ENCODE data around the gene MMAB. TPM values are rescaled to one million over a fixed set of nuclear protein-coding genes. Genes with fewer than 3 reads are reported as not detected.

MMAB gene
- total RNA-seq, 1 experiment from 2014 or later: 34.9 TPM

DNA sequence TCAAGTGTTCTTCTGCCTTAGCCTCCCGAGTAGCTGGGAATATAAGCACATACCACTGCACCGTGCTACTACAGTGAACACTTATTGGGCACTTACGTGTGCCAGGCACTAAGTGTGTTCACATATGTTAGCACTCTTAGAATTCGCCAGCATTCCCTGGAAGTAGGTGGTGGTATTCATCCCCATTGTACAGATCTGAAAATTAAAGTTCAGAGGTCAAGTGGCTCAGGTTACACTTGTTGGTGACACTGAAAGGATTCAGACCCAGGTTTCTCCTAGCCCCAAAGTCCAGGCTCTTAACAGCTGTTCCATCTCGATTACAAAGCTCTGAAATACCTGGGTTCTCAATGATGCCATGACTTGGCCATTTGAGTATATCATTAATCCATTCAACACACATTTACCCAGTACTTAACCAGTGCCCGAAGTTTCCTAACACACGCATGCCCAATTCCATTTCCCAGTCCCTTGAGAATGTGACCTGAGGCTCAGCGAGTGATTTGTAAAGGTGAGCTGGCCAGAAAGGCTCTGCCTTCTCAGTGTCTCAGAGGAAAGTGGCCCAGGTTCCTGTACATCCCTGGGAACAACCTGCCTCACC lies 5.1 kb upstream of the MMAB start (continued):
- TF ChIP-seq, protein P1, sequence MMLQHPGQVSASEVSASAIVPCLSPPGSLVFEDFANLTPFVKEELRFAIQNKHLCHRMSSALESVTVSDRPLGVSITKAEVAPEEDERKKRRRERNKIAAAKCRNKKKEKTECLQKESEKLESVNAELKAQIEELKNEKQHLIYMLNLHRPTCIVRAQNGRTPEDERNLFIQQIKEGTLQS (IDR thresholded peaks at IDR 0.05): no peak
- TF ChIP-seq EZH2phosphoT487 (IDR thresholded peaks at IDR 0.05; ENCODE audit: borderline replicate concordance): no peak
- TF ChIP-seq TCF7L2 (IDR thresholded peaks at IDR 0.05; ENCODE audit: borderline replicate concordance, extremely low read depth, insufficient read depth, insufficient read length): no peak
- no peak for TF ChIP-seq EZH2 (IDR thresholded peaks at IDR 0.05)
- no peak for TF ChIP-seq RAD21 (IDR thresholded peaks at IDR 0.05; ENCODE audit: low read depth)
- TF ChIP-seq ZFX (IDR thresholded peaks at IDR 0.05): no peak
- TF ChIP-seq CBX3 (IDR thresholded peaks at IDR 0.05; ENCODE audit: low read depth): no peak

DNA sequence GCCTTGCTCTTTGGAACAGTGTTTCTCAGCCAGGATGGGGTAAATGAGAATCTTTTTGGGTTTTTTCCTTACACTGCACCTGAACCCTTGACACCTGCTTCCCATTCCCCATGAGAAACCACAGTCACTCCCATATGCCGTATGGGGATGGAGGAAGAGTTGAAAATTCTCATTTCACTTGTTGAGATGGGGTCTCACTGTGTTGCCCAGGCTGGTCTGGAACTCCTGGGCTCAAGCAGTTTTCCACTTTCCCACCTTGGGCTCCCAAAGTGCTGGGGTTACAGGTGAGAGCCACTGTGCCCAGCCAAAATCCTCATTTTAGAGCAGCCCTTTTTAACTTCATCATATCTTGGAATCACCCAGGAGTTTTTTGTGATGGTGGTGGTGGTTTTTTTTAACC lies 4.0 kb upstream of the MMAB start:
- Histone ChIP-seq H3K9me3 (ENCODE audit: control insufficient read depth in 1 of 2, insufficient read depth in 1 of 2, low read depth in 1 of 2, low read length in 2 of 2) (no peaks in the 10 kb centered on the region), H3K36me3 (ENCODE audit: control insufficient read depth in 1 of 2, insufficient read depth in 2 of 2, low read length in 2 of 2) (peaks cover 9% of the 10 kb centered on the region in 2 experiments; a peak in 1 of 4 replicates), H3K4me3 (replicated peaks in 1 of 2; ENCODE audit: low read depth in 1 of 2, low read length in 2 of 2) (no peak overlapping the region), H3K4me1 (ENCODE audit: control insufficient read depth in 1 of 2, insufficient read depth in 2 of 2, low read length in 2 of 2) (peaks cover 15 to 27% of the 10 kb centered on the region in 2 experiments), H2AFZ (ENCODE audit: low read depth, low read length, poor library complexity, severe bottlenecking) (no peak overlapping the region), H3K27me3 (ENCODE audit: insufficient read depth, low read length) (no peaks in the 10 kb centered on the region), H3K9me2 (ENCODE audit: insufficient read depth) (no peaks in the 10 kb centered on the region), H3K79me2 (ENCODE audit: insufficient read depth, low read length) (no peaks in the 10 kb centered on the region), H3K4me2 (ENCODE audit: low read length) (no peak overlapping the region), H3K27ac (ENCODE audit: low read depth, low read length) (no peak overlapping the region), H4K20me1 (ENCODE audit: insufficient read depth) (no peaks in the 10 kb centered on the region), H3K9ac (ENCODE audit: low read length) (no peak overlapping the region)
- DNase-seq (ENCODE audit: low read depth, low spot score) (no peak), ATAC-seq (no peak)
- ChIA-PET RAD21 (ENCODE audit: low non-redundant PET in 1 of 2, low total read pairs in 2 of 2, uncharacterized antibody in 2 of 2, unreplicated experiment in 2 of 2) (no interaction called here), POLR2A (no interaction called here), CTCF (no interaction called here)
- BruUV-seq (replicated peaks): no TSS peak
- no peak for TF ChIP-seq EZH2 (IDR thresholded peaks at IDR 0.05)
- intact Hi-C loops (cut with micrococcal nuclease): no loop called here

DNA sequence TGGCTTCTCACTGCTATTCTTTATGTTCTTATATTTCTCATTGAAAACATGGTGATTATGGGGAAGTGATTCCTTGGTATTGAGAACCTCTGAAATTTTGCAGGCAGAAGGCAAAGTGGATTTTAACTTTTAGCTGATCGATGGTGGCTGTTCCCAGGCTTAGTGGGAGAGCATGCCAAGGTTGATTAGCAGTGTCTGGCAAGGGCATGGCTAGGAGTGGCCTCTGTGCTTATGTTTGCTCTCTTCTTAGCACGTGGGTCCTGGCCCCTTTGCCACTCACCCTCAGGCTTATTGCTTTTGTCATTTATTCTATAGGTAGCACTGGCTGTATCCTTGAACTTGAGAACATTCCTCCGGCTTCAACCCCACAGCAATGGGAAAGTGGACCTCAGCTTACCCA lies 2.4 kb upstream of the MMAB start:
- Histone ChIP-seq H3K9me3 (ENCODE audit: control insufficient read depth in 1 of 2, insufficient read depth in 1 of 2, low read depth in 1 of 2, low read length in 2 of 2) (no peaks in the 10 kb centered on the region), H3K79me2 (ENCODE audit: insufficient read depth, low read length) (no peaks in the 10 kb centered on the region), H3K4me2 (ENCODE audit: low read length) (no peak overlapping the region), H3K36me3 (ENCODE audit: control insufficient read depth in 1 of 2, insufficient read depth in 2 of 2, low read length in 2 of 2) (peaks cover 9% of the 10 kb centered on the region in 2 experiments; a peak in 1 of 4 replicates), H3K27me3 (ENCODE audit: insufficient read depth, low read length) (no peaks in the 10 kb centered on the region), H4K20me1 (ENCODE audit: insufficient read depth) (no peaks in the 10 kb centered on the region), H3K9me2 (ENCODE audit: insufficient read depth) (no peaks in the 10 kb centered on the region), H2AFZ (ENCODE audit: low read depth, low read length, poor library complexity, severe bottlenecking) (no peak overlapping the region), H3K9ac (ENCODE audit: low read length) (no peak overlapping the region), H3K27ac (ENCODE audit: low read depth, low read length) (no peak overlapping the region), H3K4me3 (replicated peaks in 1 of 2; ENCODE audit: low read depth in 1 of 2, low read length in 2 of 2) (no peak overlapping the region), H3K4me1 (ENCODE audit: control insufficient read depth in 1 of 2, insufficient read depth in 2 of 2, low read length in 2 of 2) (peaks cover 4 to 17% of the 10 kb centered on the region in 2 experiments; a peak in 3 of 4 replicates)
- BruUV-seq (replicated peaks): no TSS peak
- ChIA-PET RAD21 (ENCODE audit: low non-redundant PET in 1 of 2, low total read pairs in 2 of 2, uncharacterized antibody in 2 of 2, unreplicated experiment in 2 of 2) (no interaction called here), CTCF (interaction anchor here (0.7 kb wide), 1 partner anchor 22 kb away, joined by 3 read pairs; no protein-coding TSS in a partner anchor), POLR2A (no interaction called here)
- no peak for TF ChIP-seq CBX3 (IDR thresholded peaks at IDR 0.05; ENCODE audit: low read depth)
- TF ChIP-seq ZFX (IDR thresholded peaks at IDR 0.05): peak; percentile 16; the same call in 1 of the 2 replicates
- intact Hi-C loops (cut with micrococcal nuclease): no loop called here
- ATAC-seq: no peak
- DNase-seq (ENCODE audit: low read depth, low spot score): no peak
